Medulla oblongata (tissue), 1 donor: Measurements from ENCODE around the gene TSSK6.
"Not testable (repeated sequence)": the region's sequence is repeated elsewhere in the genome, so short reads cannot be mapped to it uniquely, and the experiment has no call there.

Experiments used
- DNase-seq: peaks from one replicate; pipeline ENCODE4 v3.0.0-alpha.2; 2015; ENCODE audit errors: extremely low spot score

The TSSK6 gene

DNA sequence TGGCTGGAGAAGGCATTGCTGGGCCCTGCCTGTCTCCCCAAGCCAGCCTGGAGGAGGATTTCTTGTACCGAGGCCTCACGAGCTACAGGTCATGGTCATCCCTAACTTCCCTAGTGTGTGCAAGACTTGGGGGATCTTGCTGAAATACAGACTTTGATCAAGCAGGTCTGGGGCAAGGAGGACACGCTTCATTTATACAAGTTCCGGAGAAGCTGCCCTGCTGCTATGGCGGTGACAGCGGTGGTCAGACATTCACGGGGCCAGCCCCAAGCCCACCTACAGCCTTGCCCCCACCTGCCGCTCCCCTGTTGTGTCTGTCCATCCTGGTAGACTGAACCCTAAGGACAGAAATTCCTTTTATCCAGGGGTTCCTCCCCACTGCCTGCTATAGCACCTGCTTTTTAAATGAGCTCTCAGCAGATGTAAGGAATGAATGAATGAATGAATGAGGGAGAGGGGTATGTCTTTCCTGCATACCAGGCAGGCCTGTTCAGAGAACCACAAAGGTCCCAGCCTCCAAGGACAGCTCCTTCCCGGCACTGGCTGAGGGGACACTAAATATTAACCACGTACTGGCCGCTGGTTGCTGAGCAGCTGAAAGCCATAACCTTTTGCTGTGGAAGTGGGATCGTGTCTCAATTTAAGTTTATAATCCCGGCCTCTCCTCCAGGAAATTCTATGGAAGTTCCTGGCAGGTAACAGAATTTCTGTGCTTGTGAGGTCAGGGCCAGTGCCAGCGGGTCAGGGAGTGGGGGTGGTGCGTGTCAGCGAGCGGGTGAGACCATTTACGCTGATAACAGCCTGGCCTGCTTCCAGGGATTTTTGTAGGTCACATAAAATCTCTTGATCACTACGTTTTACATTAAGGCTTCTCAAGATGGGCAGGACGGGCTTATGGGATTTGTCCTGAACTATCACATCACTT, 27.1 kb downstream of the TSSK6 start:
- DNase-seq: no peak

GRCh38 chr19:19487077-19487949, 28.0 kb downstream of the TSSK6 start:
- no peak for DNase-seq

- DNase-seq: no peak
Measured at GRCh38 chr19:19486343-19487076, 28.8 kb downstream of the TSSK6 start.

DNA sequence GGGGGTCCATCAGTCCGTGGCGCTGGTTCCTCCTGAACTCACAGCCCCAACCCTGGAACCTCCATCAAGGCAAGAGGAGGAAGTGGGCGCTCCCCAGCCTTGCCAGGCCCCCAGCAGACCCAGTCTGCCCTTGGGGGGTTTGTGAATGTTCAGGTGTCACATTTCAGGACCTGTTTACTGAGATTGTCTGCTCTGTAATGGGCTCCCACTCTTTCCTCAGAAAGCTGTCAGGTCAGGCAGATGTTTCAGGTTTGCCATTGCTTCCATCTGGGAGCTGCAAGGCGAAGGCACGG, 29.4 kb downstream of the TSSK6 start:
- DNase-seq: no peak

GRCh38 chr19:19485161-19485997, 30.0 kb downstream of the TSSK6 start:
- DNase-seq: no peak

GRCh38 chr19:19482809-19483596, 32.3 kb downstream of the TSSK6 start:
- no peak for DNase-seq

- DNase-seq: no peak
Measured at GRCh38 chr19:19480688-19481087, 34.7 kb downstream of the TSSK6 start.

DNA sequence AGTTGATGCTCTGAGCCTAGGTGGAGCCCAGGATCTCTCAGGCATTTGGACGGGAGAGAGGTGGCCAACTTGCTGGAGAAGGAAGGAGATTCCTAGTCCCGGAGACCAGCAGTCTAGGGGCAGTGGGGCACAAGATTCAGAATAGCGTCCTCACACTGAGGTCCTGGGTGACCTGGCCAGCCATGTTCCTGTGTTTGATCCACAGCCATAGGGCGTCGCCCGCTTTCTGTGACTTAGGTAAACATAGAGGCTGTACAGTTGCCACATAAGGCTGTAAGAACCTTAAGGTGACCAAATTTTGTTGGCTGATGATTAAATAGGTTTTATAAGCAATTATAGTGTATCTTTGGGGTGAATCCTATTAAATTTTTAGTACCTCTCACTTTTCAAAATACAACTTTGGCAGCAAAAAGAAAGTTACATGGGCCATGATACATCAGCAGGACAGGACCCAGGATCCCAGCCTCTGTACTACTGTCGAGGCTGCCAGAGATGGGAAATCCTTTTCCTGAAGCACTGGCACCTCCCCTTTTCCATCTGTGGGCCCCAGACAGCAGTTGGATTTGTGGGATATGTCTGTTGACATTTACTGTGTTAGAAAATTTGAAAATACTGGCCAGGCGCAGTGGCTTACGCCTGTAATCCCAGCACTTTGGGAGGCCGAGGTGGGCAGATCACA, 37.5 kb downstream of the TSSK6 start:
- no peak for DNase-seq

- no peak for DNase-seq
Measured at GRCh38 chr19:19475849-19476828, 39.2 kb downstream of the TSSK6 start.

DNA sequence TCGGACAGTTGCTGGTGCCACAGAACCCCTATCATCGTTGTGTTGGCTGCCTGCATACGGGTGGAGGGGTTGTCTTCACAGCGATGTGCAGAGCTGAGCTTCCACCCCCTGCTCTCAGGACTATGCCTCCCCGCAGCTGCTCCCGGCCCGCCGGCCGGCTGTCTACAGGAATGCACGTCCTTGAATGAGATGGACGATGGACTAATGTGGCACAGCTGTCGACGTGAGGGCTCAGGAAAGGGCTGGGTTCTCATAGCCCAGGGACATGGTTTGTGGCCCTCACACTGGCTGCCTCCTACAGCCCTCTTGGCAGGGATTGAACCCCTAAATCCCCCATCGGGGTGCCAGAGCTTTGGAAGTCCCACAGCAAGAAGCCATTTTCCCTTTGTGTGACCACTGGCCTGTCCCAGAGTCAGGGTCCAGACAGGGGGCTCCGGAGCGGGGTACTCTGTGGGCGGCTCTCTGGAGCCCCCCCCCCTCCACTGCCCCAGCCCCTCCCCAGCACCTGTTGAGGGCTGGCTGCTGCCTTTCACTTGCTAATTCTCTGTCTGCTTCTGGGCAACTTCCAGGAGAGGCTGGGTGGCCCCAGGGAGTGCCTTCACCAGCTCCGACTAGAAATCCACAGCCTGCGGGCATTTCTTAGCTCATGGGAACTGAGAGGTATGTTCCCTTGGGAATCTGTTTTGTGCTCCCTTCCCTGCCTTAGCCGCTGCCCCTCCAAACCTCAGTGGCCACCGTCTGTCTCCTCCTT, 40.2 kb downstream of the TSSK6 start:
- DNase-seq: no peak

DNA sequence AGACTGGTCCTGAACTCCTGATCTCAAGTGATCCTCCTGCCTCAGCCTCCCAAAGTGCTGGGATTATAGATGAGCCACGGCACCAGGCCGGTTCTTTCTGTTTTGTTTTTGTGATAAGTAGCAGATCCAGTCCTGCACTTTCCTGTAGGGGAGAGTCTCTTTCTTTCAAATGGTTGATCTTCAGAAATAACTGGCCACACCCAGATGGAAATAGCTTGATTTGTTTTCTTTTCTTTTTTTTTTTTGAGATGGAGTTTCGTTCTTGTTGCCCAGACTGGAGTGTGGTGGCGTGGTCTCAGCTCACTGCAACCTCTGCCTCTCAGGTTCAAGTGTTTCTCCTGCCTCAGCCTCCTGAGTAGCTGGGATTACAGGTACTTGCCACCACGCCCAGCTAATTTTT, 43.2 kb downstream of the TSSK6 start:
- not testable (repeated sequence) for DNase-seq

- DNase-seq: no peak
Measured at GRCh38 chr19:19471682-19472081, 43.7 kb downstream of the TSSK6 start.

- DNase-seq: no peak
Measured at GRCh38 chr19:19470579-19470978, 44.8 kb downstream of the TSSK6 start.

DNA sequence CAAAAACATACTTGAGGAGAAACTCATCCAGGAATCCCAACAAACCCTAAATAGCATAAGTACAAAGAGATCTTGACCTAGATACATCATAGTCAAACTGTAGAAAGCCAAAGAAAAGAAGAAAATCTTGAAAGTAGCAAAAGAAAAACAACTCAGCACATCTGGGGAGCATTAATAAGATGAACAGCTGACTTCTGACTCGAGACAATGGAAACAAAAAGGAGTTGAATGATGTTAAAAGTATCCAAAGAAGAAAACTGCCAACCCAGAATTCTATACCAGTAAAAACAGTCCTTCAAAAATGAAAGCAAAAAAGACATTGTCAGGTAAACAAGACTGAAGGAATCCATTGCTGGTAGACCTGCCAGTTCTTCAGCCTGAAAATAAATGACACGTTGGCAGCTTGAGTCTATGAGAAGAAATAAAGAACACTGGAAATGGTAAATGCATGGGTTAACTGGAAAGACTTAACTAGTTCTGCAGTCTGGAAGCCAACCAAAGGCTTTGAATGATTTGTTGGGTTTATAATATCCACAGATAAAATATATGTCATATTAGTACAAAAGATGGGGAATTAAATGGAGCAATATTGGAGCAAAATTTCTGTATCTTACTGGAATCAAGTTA, 46.8 kb downstream of the TSSK6 start:
- DNase-seq: no peak

GRCh38 chr19:19466201-19466600, 49.1 kb downstream of the TSSK6 start:
- DNase-seq: no peak

DNA sequence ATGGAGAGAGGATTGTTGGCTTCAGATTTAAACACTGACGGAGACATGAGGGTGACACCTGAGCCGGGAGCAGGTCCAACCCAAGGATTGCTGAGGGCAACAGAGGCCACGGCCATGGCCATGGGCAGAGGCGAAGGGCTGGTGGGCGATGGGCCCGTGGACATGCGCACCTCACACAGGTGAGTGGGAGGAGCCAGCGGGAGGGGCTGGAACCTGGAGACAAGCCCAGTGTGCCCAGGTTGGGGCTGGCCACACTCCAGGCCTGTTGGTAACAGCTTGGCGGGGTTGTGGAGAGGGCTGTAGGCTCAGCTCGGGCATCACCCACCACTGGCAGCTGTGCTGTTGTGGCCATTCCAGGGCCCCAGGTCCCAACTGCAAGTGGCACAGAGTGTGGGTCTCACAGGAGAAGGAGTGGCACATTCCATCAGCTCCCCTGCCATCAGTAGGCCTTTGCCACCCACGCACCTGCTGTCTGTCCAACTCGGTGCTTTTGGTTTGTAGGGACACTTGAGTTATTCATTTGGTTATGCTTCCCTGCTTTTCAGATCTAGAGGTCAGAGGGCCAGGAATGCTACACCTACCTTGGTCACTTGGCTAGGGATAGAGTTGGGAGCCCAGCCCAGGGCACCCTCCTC, 49.8 kb downstream of the TSSK6 start:
- no peak for DNase-seq
